Heart right ventricle (tissue), 16 donors: ENCODE data around the gene GNG3. TPM values are rescaled to one million over a fixed set of nuclear protein-coding genes. Genes with fewer than 3 reads are reported as not detected.
A peak's percentile ranks its signal among the peaks of the same experiment; 100 is the strongest.

Experiments
- ATAC-seq, 8 donors: fragments of 200-7000 bp; cut with Tn5 transposase; one replicate each; pipeline ENCODE4 v1.9.1; 2020; ENCODE audit warnings: mild to moderate bottlenecking in 8 of 8, moderate library complexity in 8 of 8, moderate number of reproducible peaks in 1 of 8
- DNase-seq, 2 donors: peaks; one replicate each; pipeline ENCODE4 v3.0.0-alpha.2; 2020
- H3K27ac ChIP-seq, 10 donors: fragments of 200-600 bp; sonication (generic) in 2 of 10; one replicate each; pipeline versions ENCODE4 v1.5.0 to v1.8.0; 2020 to 2022; ENCODE audit warnings: mild to moderate bottlenecking in 3 of 10
- H3K27me3 ChIP-seq, 7 donors: fragments of 200-600 bp; one replicate each; pipeline ENCODE4 v1.8.0; 2021 to 2022; ENCODE audit warnings: mild to moderate bottlenecking in 2 of 7
- H3K36me3 ChIP-seq, 9 donors: fragments of 200-600 bp; sonication (generic) in 1 of 9; one replicate each; pipeline versions ENCODE4 v1.5.0 to v1.8.0; 2020 to 2022; ENCODE audit warnings: mild to moderate bottlenecking in 2 of 9
- H3K4me1 ChIP-seq, 9 donors: fragments of 200-600 bp; sonication (generic) in 1 of 9; one replicate each; pipeline versions ENCODE4 v1.5.0 to v1.8.0; 2020 to 2022; ENCODE audit warnings: mild to moderate bottlenecking in 4 of 9
- H3K4me3 ChIP-seq, 10 donors: fragments of 200-600 bp; sonication (generic) in 2 of 10; one replicate each; pipeline versions ENCODE4 v1.5.0 to v1.8.0; 2020 to 2022; ENCODE audit warnings: mild to moderate bottlenecking in 7 of 10, moderate library complexity in 2 of 10
- H3K9me3 ChIP-seq, 11 donors: fragments of 200-600 bp in 10 of 11; sonication (generic) in 2 of 11; one replicate each; pipeline versions ENCODE4 v1.5.0 to v1.8.0; 2013 to 2022; ENCODE audit warnings: mild to moderate bottlenecking in 2 of 11, control low read depth in 1 of 11, moderate library complexity in 1 of 11
- CTCF ChIP-seq, 9 donors: fragments of 200-600 bp; sonication (generic) in 2 of 9; IDR thresholded peaks; one replicate each; pipeline versions ENCODE4 v1.5.0 to v1.8.0; 2021 to 2022; ENCODE audit warnings: antibody characterized with exemption in 9 of 9, mild to moderate bottlenecking in 5 of 9, moderate library complexity in 1 of 9
- whole genome bisulfite sequencing, 2 donors: extraction: QIAGEN DNeasy Blood & Tissue Kit; methylation state at CpG; one replicate each; pipeline ENCODE4 v1.1.7; 2013; ENCODE audit warnings: inconsistent platforms in 1 of 2; 5-methylcytosine and 5-hydroxymethylcytosine counted together
- intact Hi-C, 10 donors: fragments of 100-400 bp; cut with DNase I; formaldehyde crosslinking; loops; one replicate each; pipeline versions ENCODE4 v1.11.1 to v1.14.2; 2022
- polyA plus RNA-seq, 2 donors: library from polyadenylated mRNA; stranded (reverse); fragments of 200-250 nt; gene quantifications; one replicate each; pipeline ENCODE4 v1.2.3, GENCODE V29; 2013
- total RNA-seq, 10 donors: library from RNA; stranded (reverse); fragmentation: NEBNext Ultra II Directional in 3 of 10; extraction: Animal tissue kit (Norgen Biotek cat#: 25700) in 3 of 10; gene quantifications; one replicate each; pipeline versions ENCODE4 v1.2.1 to v1.2.4, GENCODE V29; 2021 to 2023
- donor health status: Arrhythmogenic right ventricular cardiomyopathy.
- donor health status: ischemic (EF 13 %, LVEDD 7.1; RV severe dilation, severe dysfunction).
- donor health status: healthy with polysubstance abuse.
- donor health status: DM: no; HTN: yes; CAD: no.
- donor health status: DM: no; HTN: no; CAD: no.
- donor health status: ischemic (EF 25% LVEDD 6.9; RV normal size, moderate dysfunction).
- donor health status: ischemic (EF 25% LVEDD 5.7; RV mildly dilated, moderate dysfunction).
- donor health status: healthy.
- donor health status: DM: yes; HTN: yes; CAD: no.
- donor health status: Ischemic cardiomyopathy.
- donor health status: ischemic (EF 35%, LVEDD 5.7; RV mildly dilated, moderate dysfunction).
- donor health status: nonischemic (EF 11% LVEDD 7.7; RV severe dilation, severe dysfunction).
- donor health status: DM: yes; HTN: yes; CAD: no.
- donor health status: PGD.
- donor health status: ischemic (EF 29% LVEDD 5.4; RV normal size, mild dysfunction).
- donor health status: nonischemic (EF 23%, LVEDD 6.1; RV moderate dilation, normal function).

GNG3 gene
- total and polyA plus RNA-seq, 12 donors, result 0.16 to 0.34 (median 0.30) TPM; not detected in 7

- peaks cover 0 to 42% (median 17%) of the 10 kb centered on the region in 9 donors for H3K36me3 ChIP-seq
- intact Hi-C loops, result no loop called here
- ATAC-seq, result peak; percentile 90 to 93 (median 93)
- H3K27me3 ChIP-seq, result no peaks in the 10 kb centered on the region
- H3K27ac ChIP-seq, result peak within 1 kb of the TSS; percentile 55 to 97 (median 92)
- DNase-seq, result peak; percentile 88 to 94
- 4 to 6% methylated on average over 55 of the region's 55 CpGs for WGBS, 2 donors
- peak within 1 kb of the TSS; percentile 68 to 100 (median 94) for H3K4me3 ChIP-seq
- H3K4me1 ChIP-seq, result peaks cover 8 to 45% (median 33%) of the 10 kb centered on the region in 9 donors
- TF ChIP-seq CTCF (IDR thresholded peaks at IDR 0.05), result no peak
- no peaks in the 10 kb centered on the region for H3K9me3 ChIP-seq
Observed at GRCh38 chr11:62678770-62679696, 28.4 kb upstream of the GNG3 start, which contains the start of gene UBXN1. Gene UBXN1 (minus strand): TSS chr11:62679073. CDS start chr11:62678923, 150 bp downstream.

- H3K27me3 ChIP-seq, result no peaks in the 10 kb centered on the region
- peak; percentile 35 to 77 (median 70) for ATAC-seq
- WGBS, 2 donors, result 40% methylated on average over 4 of the region's 4 CpGs
- H3K4me1 ChIP-seq, result peaks cover 8 to 43% (median 33%) of the 10 kb centered on the region in 9 donors
- peak overlapping the region in 8 of 10 donors; percentile 1 to 97 (median 36) for H3K27ac ChIP-seq
- peaks cover 0 to 24% (median 17%) of the 10 kb centered on the region in 9 donors for H3K36me3 ChIP-seq
- peak in 1 of 2 donors; percentile 62 for DNase-seq
- no peak overlapping the region for H3K4me3 ChIP-seq
- intact Hi-C loops, result loop anchor here in 1 of 10 donors (2.0 kb wide), 1 partner anchor 14 kb away; no protein-coding TSS in a partner anchor
- peak; percentile 42 to 68 (median 56) for TF ChIP-seq CTCF (IDR thresholded peaks at IDR 0.05)
- H3K9me3 ChIP-seq, result no peaks in the 10 kb centered on the region
Observed at GRCh38 chr11:62680825-62681240, 26.6 kb upstream of the GNG3 start.

DNA sequence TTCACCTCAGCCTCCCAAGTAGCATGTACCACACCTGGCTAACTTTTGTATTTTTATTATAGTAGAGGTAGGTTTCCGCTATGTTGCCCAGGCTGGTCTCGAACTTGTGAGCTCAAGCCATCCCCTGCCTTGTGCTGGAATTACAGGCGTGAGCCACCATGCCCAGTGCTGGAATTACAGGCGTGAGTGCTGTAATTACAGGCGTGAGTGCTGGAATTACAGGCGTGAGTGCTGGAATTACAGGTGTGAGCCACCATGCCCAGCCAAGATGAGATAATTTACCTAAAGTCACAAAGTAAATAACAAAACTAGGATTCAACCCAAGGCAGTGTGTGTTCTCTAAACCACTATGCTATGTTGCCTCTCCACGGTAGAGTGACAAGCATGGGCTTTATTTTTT lies 25.0 kb upstream of the GNG3 start:
- no peak for DNase-seq

More for the DNA sequence above, 25.0 kb upstream of the GNG3 start:
- Histone ChIP-seq H3K4me3 (no peak overlapping the region), H3K27ac (no peak overlapping the region), H3K9me3 (no peaks in the 10 kb centered on the region), H3K4me1 (peaks cover 8 to 31% (median 26%) of the 10 kb centered on the region in 9 donors), H3K36me3 (peaks cover 0 to 7% (median 4%) of the 10 kb centered on the region in 9 donors), H3K27me3 (peaks cover 0 to 7% (median 0%) of the 10 kb centered on the region in 7 donors)
- TF ChIP-seq CTCF (IDR thresholded peaks at IDR 0.05), result no peak
- 93 to 97% methylated on average over 7 of the region's 7 CpGs for WGBS, 2 donors
- ATAC-seq, result no peak
- intact Hi-C loops, result no loop called here
